ENCODE measurements around the gene PDGFD. TPM values are rescaled to one million over a fixed set of nuclear protein-coding genes. Genes with fewer than 3 reads are reported as not detected.

The PDGFD gene
- total and polyA plus RNA-seq, 2 experiments from 2014 or later: 1.9 to 4.5 TPM

GRCh38 chr11:104146421-104146820 lies 17.5 kb downstream of the PDGFD start:
- Histone ChIP-seq H4K20me1 (replicated peaks; ENCODE audit: insufficient read depth) (no peaks in the 10 kb centered on the region), H3K4me3 (no peak overlapping the region), H3K4me1 (ENCODE audit: insufficient read depth) (no peaks in the 10 kb centered on the region), H3K27me3 (ENCODE audit: insufficient read depth) (no peaks in the 10 kb centered on the region), H3K79me2 (replicated peaks; ENCODE audit: insufficient read depth) (no peaks in the 10 kb centered on the region), H3F3A (replicated peaks; ENCODE audit: low read depth) (no peaks in the 10 kb centered on the region), H3K4me2 (no peak overlapping the region), H3K9me2 (ENCODE audit: insufficient read depth) (no peaks in the 10 kb centered on the region), H2AFZ (no peak overlapping the region), H3K27ac (ENCODE audit: low read depth) (no peak overlapping the region), H3K36me3 (ENCODE audit: insufficient read depth) (no peaks in the 10 kb centered on the region)
- no peak overlapping the region for H3K4me3 Mint-ChIP-seq
- no peaks in the 10 kb centered on the region for H3K9me3 Mint-ChIP-seq
- H3K4me1 Mint-ChIP-seq: 0 out of 3 replicates have a peak, but pooled peaks cover 2% of the 10 kb centered on the region
- H3K36me3 Mint-ChIP-seq (ENCODE audit: low read depth): no peaks in the 10 kb centered on the region
- H3K27ac Mint-ChIP-seq: no peak overlapping the region
- TF ChIP-seq EZH2 (IDR thresholded peaks at IDR 0.05; ENCODE audit: low read depth, unreplicated experiment) (no peak), ZNF114 (CRISPR knock-in tag; IDR thresholded peaks at IDR 0.05) (no peak), JUNB (IDR thresholded peaks at IDR 0.05; ENCODE audit: unreplicated experiment) (no peak), CTCF (conservative IDR thresholded peaks at IDR 0.05; ENCODE audit: low read depth in 2 of 2) (no peak), POLR2AphosphoS5 (IDR thresholded peaks at IDR 0.05; ENCODE audit: low read depth) (no peak), REST (IDR thresholded peaks at IDR 0.05; ENCODE audit: unreplicated experiment) (no peak), ZNF462 (CRISPR knock-in tag; IDR thresholded peaks at IDR 0.05) (no peak), NANOG (IDR thresholded peaks at IDR 0.05; ENCODE audit: borderline replicate concordance) (no peak), STAT1 (IDR thresholded peaks at IDR 0.05; ENCODE audit: unreplicated experiment) (no peak), EZH2phosphoT487 (IDR thresholded peaks at IDR 0.05; ENCODE audit: unreplicated experiment) (no peak), CREB1 (CRISPR knock-in tag; IDR thresholded peaks at IDR 0.05; ENCODE audit: low read depth) (no peak), ETS1 (IDR thresholded peaks at IDR 0.05) (no peak), ZNF331 (CRISPR knock-in tag; IDR thresholded peaks at IDR 0.05; ENCODE audit: low read depth) (no peak)
- DNase-seq (ENCODE audit: low spot score) (no peak), ATAC-seq (no peak)
- H3K27me3 Mint-ChIP-seq (ENCODE audit: insufficient read depth, low read depth, poor library complexity): no peaks in the 10 kb centered on the region
